Measurements from ENCODE around the gene KCNN2. TPM values are rescaled to one million over a fixed set of nuclear protein-coding genes. Genes with fewer than 3 reads are reported as not detected.

KCNN2 gene
- total and polyA plus RNA-seq, 4 donors = 0.09 to 4.6 (median 3.0) TPM

DNA sequence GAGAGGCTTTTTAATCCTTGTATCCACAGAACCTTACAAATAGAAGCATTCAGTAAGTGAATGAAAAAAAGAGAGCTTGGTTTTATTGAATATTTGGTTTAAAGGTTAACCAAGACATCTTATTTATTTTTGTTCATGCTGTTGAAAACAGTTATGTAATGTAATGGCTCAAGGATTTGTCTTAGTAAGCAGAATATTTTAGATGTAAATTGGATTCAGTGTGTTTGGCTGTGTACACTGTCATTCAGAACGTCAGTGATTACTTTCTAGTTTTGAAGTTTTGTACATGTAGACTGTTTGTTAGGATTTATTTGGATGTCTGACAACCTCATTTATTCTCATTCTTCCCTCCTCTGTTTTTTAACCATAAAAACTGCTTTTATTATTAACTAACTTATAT is 31.3 kb downstream of the KCNN2 start:
- no peaks in the 10 kb centered on the region for H3K36me3 ChIP-seq (ENCODE audit: control insufficient read depth in 4 of 4, insufficient read depth in 3 of 4, low read depth in 1 of 4, low read length in 3 of 4)
- no peaks in the 10 kb centered on the region for H3K9me3 ChIP-seq (ENCODE audit: control insufficient read depth in 4 of 4, low read length in 3 of 4)
- H3K4me1 ChIP-seq (ENCODE audit: control insufficient read depth in 4 of 4, insufficient read depth in 4 of 4, low read length in 3 of 4) = peaks cover 4 to 72% (median 62%) of the 10 kb centered on the region in 4 donors
- 22% methylated on average over 1 of the region's 1 CpG for WGBS
- H3K27me3 ChIP-seq (ENCODE audit: control insufficient read depth in 4 of 4, insufficient read depth in 4 of 4, low read length in 3 of 4) = no peaks in the 10 kb centered on the region
- no peak overlapping the region for H3K27ac ChIP-seq (ENCODE audit: low read depth in 1 of 2, low read length in 2 of 2)
- no peak for DNase-seq (ENCODE audit: low spot score)
- TF ChIP-seq, protein P1, sequence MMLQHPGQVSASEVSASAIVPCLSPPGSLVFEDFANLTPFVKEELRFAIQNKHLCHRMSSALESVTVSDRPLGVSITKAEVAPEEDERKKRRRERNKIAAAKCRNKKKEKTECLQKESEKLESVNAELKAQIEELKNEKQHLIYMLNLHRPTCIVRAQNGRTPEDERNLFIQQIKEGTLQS (IDR thresholded peaks at IDR 0.05) = no peak
- TF ChIP-seq RXRA (IDR thresholded peaks at IDR 0.05) (peak in 1 of 2 donors; percentile 33), HNF4A (conservative IDR thresholded peaks at IDR 0.05) (peak; percentile 19 to 40), JUND (IDR thresholded peaks at IDR 0.05) (peak in 1 of 2 donors; percentile 51)
- TF ChIP-seq, protein P2, sequence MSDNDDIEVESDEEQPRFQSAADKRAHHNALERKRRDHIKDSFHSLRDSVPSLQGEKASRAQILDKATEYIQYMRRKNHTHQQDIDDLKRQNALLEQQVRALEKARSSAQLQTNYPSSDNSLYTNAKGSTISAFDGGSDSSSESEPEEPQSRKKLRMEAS (IDR thresholded peaks at IDR 0.05) = no peak
- no peak overlapping the region for H3K4me3 ChIP-seq (ENCODE audit: low read depth in 1 of 3, low read length in 3 of 3)
- no peak overlapping the region for H3K9ac ChIP-seq (ENCODE audit: low read depth in 1 of 2, low read length in 2 of 2)

DNA sequence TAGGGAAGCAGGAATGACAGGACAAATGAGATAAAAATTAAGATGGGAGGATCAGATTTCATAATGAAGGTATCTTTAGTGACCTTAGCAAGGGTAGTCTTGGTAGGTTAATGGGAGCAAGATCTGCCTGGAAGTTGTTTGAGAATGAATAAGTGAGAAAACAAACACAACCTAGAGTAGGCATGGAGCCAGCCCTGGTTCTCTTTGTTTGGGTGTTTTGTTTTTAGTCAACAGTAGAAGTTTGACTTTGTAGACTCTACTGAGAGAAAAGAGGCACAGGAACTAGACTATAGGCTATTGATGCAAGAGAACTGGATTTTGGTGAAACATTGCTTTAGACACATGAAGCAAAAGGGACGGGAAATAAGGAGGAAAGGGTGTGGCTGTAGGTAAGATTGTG is 40.3 kb downstream of the KCNN2 start:
- H3K9me3 ChIP-seq (ENCODE audit: control insufficient read depth in 4 of 4, low read length in 3 of 4) = no peaks in the 10 kb centered on the region
- no peaks in the 10 kb centered on the region for H3K27me3 ChIP-seq (ENCODE audit: control insufficient read depth in 4 of 4, insufficient read depth in 4 of 4, low read length in 3 of 4)
- H3K36me3 ChIP-seq (ENCODE audit: control insufficient read depth in 4 of 4, insufficient read depth in 3 of 4, low read depth in 1 of 4, low read length in 3 of 4) = no peaks in the 10 kb centered on the region
- TF ChIP-seq HNF4G (IDR thresholded peaks at IDR 0.05) = no peak
- H3K9ac ChIP-seq (ENCODE audit: low read depth in 1 of 2, low read length in 2 of 2) = no peak overlapping the region
- no peak overlapping the region for H3K4me3 ChIP-seq (ENCODE audit: low read depth in 1 of 3, low read length in 3 of 3)
- WGBS = 80% methylated on average over 1 of the region's 1 CpG
- no peak overlapping the region for H3K27ac ChIP-seq (ENCODE audit: low read depth in 1 of 2, low read length in 2 of 2)
- no peak for DNase-seq (ENCODE audit: low spot score)
- peaks cover 3 to 25% (median 17%) of the 10 kb centered on the region in 4 donors for H3K4me1 ChIP-seq (ENCODE audit: control insufficient read depth in 4 of 4, insufficient read depth in 4 of 4, low read length in 3 of 4)

DNA sequence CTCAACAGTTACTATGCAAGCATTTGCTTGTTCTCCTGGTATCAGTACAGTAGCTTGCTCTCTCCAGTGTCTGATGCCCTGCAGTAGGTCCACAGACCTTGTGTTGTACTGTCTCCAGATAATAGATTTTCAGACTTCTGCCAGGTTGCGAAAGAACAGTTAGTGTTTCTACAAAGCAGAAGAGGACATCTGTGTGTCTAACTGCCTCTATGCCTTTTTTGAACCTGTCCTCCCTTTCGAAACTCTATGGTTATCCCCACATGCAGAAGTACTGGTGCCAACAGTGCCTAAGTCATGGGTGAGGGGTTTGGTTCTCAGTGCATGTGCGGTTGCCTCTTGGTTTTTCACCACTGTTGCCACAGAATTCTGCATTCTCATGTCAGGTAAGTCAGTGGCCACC is 45.9 kb downstream of the KCNN2 start:
- 35% methylated on average over 3 of the region's 3 CpGs for WGBS
- H3K27ac ChIP-seq (ENCODE audit: low read depth in 1 of 2, low read length in 2 of 2) = peak overlapping the region in 1 of 2 donors; percentile 43
- no peaks in the 10 kb centered on the region for H3K36me3 ChIP-seq (ENCODE audit: control insufficient read depth in 4 of 4, insufficient read depth in 3 of 4, low read depth in 1 of 4, low read length in 3 of 4)
- TF ChIP-seq, protein P3, sequence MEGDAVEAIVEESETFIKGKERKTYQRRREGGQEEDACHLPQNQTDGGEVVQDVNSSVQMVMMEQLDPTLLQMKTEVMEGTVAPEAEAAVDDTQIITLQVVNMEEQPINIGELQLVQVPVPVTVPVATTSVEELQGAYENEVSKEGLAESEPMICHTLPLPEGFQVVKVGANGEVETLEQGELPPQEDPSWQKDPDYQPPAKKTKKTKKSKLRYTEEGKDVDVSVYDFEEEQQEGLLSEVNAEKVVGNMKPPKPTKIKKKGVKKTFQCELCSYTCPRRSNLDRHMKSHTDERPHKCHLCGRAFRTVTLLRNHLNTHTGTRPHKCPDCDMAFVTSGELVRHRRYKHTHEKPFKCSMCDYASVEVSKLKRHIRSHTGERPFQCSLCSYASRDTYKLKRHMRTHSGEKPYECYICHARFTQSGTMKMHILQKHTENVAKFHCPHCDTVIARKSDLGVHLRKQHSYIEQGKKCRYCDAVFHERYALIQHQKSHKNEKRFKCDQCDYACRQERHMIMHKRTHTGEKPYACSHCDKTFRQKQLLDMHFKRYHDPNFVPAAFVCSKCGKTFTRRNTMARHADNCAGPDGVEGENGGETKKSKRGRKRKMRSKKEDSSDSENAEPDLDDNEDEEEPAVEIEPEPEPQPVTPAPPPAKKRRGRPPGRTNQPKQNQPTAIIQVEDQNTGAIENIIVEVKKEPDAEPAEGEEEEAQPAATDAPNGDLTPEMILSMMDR (IDR thresholded peaks at IDR 0.05; ENCODE audit: low read depth, low read length, missing input control) = no peak
- TF ChIP-seq FOXA1 (IDR thresholded peaks at IDR 0.05) = no peak
- TF ChIP-seq, protein P4, sequence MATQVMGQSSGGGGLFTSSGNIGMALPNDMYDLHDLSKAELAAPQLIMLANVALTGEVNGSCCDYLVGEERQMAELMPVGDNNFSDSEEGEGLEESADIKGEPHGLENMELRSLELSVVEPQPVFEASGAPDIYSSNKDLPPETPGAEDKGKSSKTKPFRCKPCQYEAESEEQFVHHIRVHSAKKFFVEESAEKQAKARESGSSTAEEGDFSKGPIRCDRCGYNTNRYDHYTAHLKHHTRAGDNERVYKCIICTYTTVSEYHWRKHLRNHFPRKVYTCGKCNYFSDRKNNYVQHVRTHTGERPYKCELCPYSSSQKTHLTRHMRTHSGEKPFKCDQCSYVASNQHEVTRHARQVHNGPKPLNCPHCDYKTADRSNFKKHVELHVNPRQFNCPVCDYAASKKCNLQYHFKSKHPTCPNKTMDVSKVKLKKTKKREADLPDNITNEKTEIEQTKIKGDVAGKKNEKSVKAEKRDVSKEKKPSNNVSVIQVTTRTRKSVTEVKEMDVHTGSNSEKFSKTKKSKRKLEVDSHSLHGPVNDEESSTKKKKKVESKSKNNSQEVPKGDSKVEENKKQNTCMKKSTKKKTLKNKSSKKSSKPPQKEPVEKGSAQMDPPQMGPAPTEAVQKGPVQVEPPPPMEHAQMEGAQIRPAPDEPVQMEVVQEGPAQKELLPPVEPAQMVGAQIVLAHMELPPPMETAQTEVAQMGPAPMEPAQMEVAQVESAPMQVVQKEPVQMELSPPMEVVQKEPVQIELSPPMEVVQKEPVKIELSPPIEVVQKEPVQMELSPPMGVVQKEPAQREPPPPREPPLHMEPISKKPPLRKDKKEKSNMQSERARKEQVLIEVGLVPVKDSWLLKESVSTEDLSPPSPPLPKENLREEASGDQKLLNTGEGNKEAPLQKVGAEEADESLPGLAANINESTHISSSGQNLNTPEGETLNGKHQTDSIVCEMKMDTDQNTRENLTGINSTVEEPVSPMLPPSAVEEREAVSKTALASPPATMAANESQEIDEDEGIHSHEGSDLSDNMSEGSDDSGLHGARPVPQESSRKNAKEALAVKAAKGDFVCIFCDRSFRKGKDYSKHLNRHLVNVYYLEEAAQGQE (IDR thresholded peaks at IDR 0.05) = peak; percentile 14
- TF ChIP-seq RAD21 (IDR thresholded peaks at IDR 0.05) = no peak
- TF ChIP-seq EGR1 (IDR thresholded peaks at IDR 0.05; ENCODE audit: low read depth in 2 of 2) = no peak
- no peak for TF ChIP-seq HNF4G (IDR thresholded peaks at IDR 0.05)
- TF ChIP-seq JUND (IDR thresholded peaks at IDR 0.05) = peak in 1 of 2 donors; percentile 54
- TF ChIP-seq, protein P2 (IDR thresholded peaks at IDR 0.05) = peak; percentile 62
- TF ChIP-seq HNF4A (conservative IDR thresholded peaks at IDR 0.05) = peak; percentile 30 to 71
- TF ChIP-seq, protein P5, sequence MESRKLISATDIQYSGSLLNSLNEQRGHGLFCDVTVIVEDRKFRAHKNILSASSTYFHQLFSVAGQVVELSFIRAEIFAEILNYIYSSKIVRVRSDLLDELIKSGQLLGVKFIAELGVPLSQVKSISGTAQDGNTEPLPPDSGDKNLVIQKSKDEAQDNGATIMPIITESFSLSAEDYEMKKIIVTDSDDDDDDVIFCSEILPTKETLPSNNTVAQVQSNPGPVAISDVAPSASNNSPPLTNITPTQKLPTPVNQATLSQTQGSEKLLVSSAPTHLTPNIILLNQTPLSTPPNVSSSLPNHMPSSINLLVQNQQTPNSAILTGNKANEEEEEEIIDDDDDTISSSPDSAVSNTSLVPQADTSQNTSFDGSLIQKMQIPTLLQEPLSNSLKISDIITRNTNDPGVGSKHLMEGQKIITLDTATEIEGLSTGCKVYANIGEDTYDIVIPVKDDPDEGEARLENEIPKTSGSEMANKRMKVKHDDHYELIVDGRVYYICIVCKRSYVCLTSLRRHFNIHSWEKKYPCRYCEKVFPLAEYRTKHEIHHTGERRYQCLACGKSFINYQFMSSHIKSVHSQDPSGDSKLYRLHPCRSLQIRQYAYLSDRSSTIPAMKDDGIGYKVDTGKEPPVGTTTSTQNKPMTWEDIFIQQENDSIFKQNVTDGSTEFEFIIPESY (IDR thresholded peaks at IDR 0.05) = peak; percentile 36
- TF ChIP-seq TAF1 (conservative IDR thresholded peaks at IDR 0.05) = no peak
- TF ChIP-seq, protein P1 (IDR thresholded peaks at IDR 0.05) = no peak
- TF ChIP-seq SP1 (IDR thresholded peaks at IDR 0.05) = no peak
- no peak for TF ChIP-seq NR2F2 (IDR thresholded peaks at IDR 0.05)
- TF ChIP-seq RXRA (IDR thresholded peaks at IDR 0.05) = peak; percentile 9 to 62
- TF ChIP-seq GABPA (IDR thresholded peaks at IDR 0.05 in 1 of 2, conservative IDR thresholded peaks at IDR 0.05 in 1 of 2) = no peak
- peak; percentile 38 for TF ChIP-seq YY1 (IDR thresholded peaks at IDR 0.05)
- peak; percentile 13 for TF ChIP-seq FOXA2 (IDR thresholded peaks at IDR 0.05)
- DNase-seq (ENCODE audit: low spot score) = no peak
- peak overlapping the region in 2 of 3 donors; percentile 56 to 65 for H3K4me3 ChIP-seq (ENCODE audit: low read depth in 1 of 3, low read length in 3 of 3)
- H3K4me1 ChIP-seq (ENCODE audit: control insufficient read depth in 4 of 4, insufficient read depth in 4 of 4, low read length in 3 of 4) = peaks cover 8 to 53% (median 44%) of the 10 kb centered on the region in 4 donors
- no peak overlapping the region for H3K9ac ChIP-seq (ENCODE audit: low read depth in 1 of 2, low read length in 2 of 2)
- H3K27me3 ChIP-seq (ENCODE audit: control insufficient read depth in 4 of 4, insufficient read depth in 4 of 4, low read length in 3 of 4) = no peaks in the 10 kb centered on the region
- H3K9me3 ChIP-seq (ENCODE audit: control insufficient read depth in 4 of 4, low read length in 3 of 4) = no peaks in the 10 kb centered on the region
